Mammary epithelial cell (primary cell): Measurements from ENCODE around the gene CXCR3.

Source experiments
- CTCF ChIP-seq, 2 donors: IDR thresholded peaks in 1 of 2; conservative IDR thresholded peaks in 1 of 2; 2 replicates each; pipeline ENCODE4 v1.5.1; 2011 to 2012; ENCODE audit warnings: inconsistent platforms in 2 of 2, low read length in 2 of 2, mild to moderate bottlenecking in 2 of 2, control low read depth in 1 of 2, low read depth in 1 of 2; ENCODE audit not compliant: insufficient read depth in 1 of 2; ENCODE audit errors: extremely low read depth in 1 of 2
- EZH2 ChIP-seq: IDR thresholded peaks from 2 replicates; pipeline ENCODE4 v1.6.1; 2012; ENCODE audit warnings: low read length, inconsistent platforms, borderline replicate concordance

GRCh38 chrX:71626576-71626975 lies 8.3 kb upstream of the CXCR3 start:
- TF ChIP-seq CTCF (conservative IDR thresholded peaks at IDR 0.05 in 1 of 2, IDR thresholded peaks at IDR 0.05 in 1 of 2; ENCODE audit: extremely low read depth in 1 of 2, insufficient read depth in 1 of 2, low read depth in 1 of 2, low read length in 2 of 2): no peak
- TF ChIP-seq EZH2: no peak
